Measurements from ENCODE around the gene PINLYP. TPM values are rescaled to one million over a fixed set of nuclear protein-coding genes. Genes with fewer than 3 reads are reported as not detected.

PINLYP gene
- total and polyA plus RNA-seq, 2 of the 13 experiments (the other 11 are each of a cell fraction or from before 2014, with no cell fraction given): 0.21 to 0.24 TPM

GRCh38 chr19:43555185-43555770, 20.3 kb upstream of the PINLYP start (continued):
- TF ChIP-seq ZFP62 (CRISPR knock-in tag; IDR thresholded peaks at IDR 0.05) (no peak), THAP8 (CRISPR knock-in tag; IDR thresholded peaks at IDR 0.05; ENCODE audit: borderline replicate concordance) (no peak), ARNT (IDR thresholded peaks at IDR 0.05) (no peak), FIP1L1 (IDR thresholded peaks at IDR 0.05; ENCODE audit: borderline replicate concordance, insufficient read depth, low read depth, low read length) (no peak), JUN (CRISPR knock-in tag; IDR thresholded peaks at IDR 0.05) (no peak), TBX2 (CRISPR knock-in tag; IDR thresholded peaks at IDR 0.05; ENCODE audit: borderline replicate concordance) (no peak), THAP11 (CRISPR knock-in tag; IDR thresholded peaks at IDR 0.05) (peak; percentile 33; the same call in 1 of the 2 replicates), ZNF567 (CRISPR knock-in tag; IDR thresholded peaks at IDR 0.05; ENCODE audit: borderline replicate concordance) (no peak), ZBTB7B (CRISPR knock-in tag; IDR thresholded peaks at IDR 0.05) (no peak), TBL1XR1 (IDR thresholded peaks at IDR 0.05; ENCODE audit: borderline replicate concordance, low read length, partially characterized antibody) (no peak), ZNF143 (CRISPR knock-in tag; IDR thresholded peaks at IDR 0.05) (no peak), ZNF704 (CRISPR knock-in tag; IDR thresholded peaks at IDR 0.05; ENCODE audit: borderline replicate concordance) (no peak), IRF2 (CRISPR knock-in tag; IDR thresholded peaks at IDR 0.05) (0 out of 2 replicates have a peak, but pooled peaks have one; percentile 22)
- TF ChIP-seq, protein P1, sequence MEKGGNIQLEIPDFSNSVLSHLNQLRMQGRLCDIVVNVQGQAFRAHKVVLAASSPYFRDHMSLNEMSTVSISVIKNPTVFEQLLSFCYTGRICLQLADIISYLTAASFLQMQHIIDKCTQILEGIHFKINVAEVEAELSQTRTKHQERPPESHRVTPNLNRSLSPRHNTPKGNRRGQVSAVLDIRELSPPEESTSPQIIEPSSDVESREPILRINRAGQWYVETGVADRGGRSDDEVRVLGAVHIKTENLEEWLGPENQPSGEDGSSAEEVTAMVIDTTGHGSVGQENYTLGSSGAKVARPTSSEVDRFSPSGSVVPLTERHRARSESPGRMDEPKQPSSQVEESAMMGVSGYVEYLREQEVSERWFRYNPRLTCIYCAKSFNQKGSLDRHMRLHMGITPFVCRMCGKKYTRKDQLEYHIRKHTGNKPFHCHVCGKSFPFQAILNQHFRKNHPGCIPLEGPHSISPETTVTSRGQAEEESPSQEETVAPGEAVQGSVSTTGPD (CRISPR knock-in tag; IDR thresholded peaks at IDR 0.05): no peak
- TF ChIP-seq, protein P2, sequence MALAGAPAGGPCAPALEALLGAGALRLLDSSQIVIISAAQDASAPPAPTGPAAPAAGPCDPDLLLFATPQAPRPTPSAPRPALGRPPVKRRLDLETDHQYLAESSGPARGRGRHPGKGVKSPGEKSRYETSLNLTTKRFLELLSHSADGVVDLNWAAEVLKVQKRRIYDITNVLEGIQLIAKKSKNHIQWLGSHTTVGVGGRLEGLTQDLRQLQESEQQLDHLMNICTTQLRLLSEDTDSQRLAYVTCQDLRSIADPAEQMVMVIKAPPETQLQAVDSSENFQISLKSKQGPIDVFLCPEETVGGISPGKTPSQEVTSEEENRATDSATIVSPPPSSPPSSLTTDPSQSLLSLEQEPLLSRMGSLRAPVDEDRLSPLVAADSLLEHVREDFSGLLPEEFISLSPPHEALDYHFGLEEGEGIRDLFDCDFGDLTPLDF (CRISPR knock-in tag; IDR thresholded peaks at IDR 0.05): no peak

Data from HepG2 (cell line).